ENCODE data around the gene RTN4R. TPM values are rescaled to one million over a fixed set of nuclear protein-coding genes. Genes with fewer than 3 reads are reported as not detected.

RTN4R gene
- total and polyA plus RNA-seq, 9 of the 15 experiments (the other 6 are each of a cell fraction or from before 2014, with no cell fraction given), result 0.04 to 2.8 (median 1.4) TPM; not detected in 3

DNA sequence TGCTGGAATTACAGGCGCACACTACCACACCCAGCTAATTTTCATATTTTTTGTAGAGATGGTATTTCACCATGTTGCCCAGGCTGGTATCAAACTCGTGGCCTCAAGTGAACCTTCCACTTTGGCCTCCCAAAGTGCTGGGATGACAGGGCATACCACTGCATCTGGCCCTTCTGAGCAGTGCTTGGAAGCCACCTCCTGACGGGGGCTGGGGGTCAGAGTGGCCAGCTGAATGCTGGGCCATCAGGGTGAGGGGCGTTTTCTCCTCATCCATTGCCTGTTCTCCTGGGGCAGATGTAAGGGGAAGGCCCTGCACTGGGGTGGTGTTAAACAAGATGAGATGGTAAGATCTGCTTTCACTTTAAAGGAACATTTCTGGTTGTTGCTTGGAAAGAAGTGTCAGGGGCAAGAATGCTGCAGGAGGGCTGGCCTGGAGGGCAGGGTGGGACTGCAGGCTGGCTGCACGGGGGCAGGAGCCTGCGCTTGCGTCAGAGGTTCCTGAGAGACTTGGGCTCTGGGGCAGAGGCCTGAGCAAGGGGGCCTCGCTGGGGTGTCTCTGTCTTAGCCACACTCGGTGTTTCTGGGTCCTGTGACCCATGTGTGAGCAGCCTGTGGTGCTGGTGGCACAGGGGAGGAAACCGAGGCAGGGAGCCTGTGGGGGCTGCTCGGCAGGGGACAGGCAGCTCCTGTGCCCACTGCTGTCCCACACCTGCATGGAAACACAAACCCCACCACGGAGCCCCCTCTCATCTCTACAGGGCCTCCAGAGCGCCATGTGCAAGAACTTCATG lies 34.5 kb upstream of the RTN4R start (continued):
- TF ChIP-seq, protein P1, sequence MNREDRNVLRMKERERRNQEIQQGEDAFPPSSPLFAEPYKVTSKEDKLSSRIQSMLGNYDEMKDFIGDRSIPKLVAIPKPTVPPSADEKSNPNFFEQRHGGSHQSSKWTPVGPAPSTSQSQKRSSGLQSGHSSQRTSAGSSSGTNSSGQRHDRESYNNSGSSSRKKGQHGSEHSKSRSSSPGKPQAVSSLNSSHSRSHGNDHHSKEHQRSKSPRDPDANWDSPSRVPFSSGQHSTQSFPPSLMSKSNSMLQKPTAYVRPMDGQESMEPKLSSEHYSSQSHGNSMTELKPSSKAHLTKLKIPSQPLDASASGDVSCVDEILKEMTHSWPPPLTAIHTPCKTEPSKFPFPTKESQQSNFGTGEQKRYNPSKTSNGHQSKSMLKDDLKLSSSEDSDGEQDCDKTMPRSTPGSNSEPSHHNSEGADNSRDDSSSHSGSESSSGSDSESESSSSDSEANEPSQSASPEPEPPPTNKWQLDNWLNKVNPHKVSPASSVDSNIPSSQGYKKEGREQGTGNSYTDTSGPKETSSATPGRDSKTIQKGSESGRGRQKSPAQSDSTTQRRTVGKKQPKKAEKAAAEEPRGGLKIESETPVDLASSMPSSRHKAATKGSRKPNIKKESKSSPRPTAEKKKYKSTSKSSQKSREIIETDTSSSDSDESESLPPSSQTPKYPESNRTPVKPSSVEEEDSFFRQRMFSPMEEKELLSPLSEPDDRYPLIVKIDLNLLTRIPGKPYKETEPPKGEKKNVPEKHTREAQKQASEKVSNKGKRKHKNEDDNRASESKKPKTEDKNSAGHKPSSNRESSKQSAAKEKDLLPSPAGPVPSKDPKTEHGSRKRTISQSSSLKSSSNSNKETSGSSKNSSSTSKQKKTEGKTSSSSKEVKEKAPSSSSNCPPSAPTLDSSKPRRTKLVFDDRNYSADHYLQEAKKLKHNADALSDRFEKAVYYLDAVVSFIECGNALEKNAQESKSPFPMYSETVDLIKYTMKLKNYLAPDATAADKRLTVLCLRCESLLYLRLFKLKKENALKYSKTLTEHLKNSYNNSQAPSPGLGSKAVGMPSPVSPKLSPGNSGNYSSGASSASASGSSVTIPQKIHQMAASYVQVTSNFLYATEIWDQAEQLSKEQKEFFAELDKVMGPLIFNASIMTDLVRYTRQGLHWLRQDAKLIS (CRISPR knock-in tag; IDR thresholded peaks at IDR 0.05), result no peak
- TF ChIP-seq, protein P2, sequence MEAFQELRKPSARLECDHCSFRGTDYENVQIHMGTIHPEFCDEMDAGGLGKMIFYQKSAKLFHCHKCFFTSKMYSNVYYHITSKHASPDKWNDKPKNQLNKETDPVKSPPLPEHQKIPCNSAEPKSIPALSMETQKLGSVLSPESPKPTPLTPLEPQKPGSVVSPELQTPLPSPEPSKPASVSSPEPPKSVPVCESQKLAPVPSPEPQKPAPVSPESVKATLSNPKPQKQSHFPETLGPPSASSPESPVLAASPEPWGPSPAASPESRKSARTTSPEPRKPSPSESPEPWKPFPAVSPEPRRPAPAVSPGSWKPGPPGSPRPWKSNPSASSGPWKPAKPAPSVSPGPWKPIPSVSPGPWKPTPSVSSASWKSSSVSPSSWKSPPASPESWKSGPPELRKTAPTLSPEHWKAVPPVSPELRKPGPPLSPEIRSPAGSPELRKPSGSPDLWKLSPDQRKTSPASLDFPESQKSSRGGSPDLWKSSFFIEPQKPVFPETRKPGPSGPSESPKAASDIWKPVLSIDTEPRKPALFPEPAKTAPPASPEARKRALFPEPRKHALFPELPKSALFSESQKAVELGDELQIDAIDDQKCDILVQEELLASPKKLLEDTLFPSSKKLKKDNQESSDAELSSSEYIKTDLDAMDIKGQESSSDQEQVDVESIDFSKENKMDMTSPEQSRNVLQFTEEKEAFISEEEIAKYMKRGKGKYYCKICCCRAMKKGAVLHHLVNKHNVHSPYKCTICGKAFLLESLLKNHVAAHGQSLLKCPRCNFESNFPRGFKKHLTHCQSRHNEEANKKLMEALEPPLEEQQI (IDR thresholded peaks at IDR 0.05), result no peak
- no peak for TF ChIP-seq ZNF431 (CRISPR knock-in tag; IDR thresholded peaks at IDR 0.05)
- TF ChIP-seq HNRNPLL (IDR thresholded peaks at IDR 0.05; ENCODE audit: low read depth, low read length, poor library complexity, severe bottlenecking), result no peak
- no peak for TF ChIP-seq ZBTB33 (CRISPR knock-in tag; IDR thresholded peaks at IDR 0.05)
- 0 out of 2 replicates have a peak, but pooled peaks have one; percentile 29 for TF ChIP-seq ZNF311 (CRISPR knock-in tag; IDR thresholded peaks at IDR 0.05)
- TF ChIP-seq YY1 (IDR thresholded peaks at IDR 0.05; ENCODE audit: borderline replicate concordance in 1 of 3, control insufficient read depth in 1 of 3, extremely low read depth in 1 of 3, insufficient read depth in 3 of 3, insufficient read length in 1 of 3, insufficient replicate concordance in 2 of 3, low read depth in 1 of 3, low read length in 2 of 3), result no peak
- no peak for TF ChIP-seq ZNF324 (CRISPR knock-in tag; IDR thresholded peaks at IDR 0.05)
- TF ChIP-seq KDM2B (CRISPR knock-in tag; IDR thresholded peaks at IDR 0.05), result no peak
- TF ChIP-seq, protein P3, sequence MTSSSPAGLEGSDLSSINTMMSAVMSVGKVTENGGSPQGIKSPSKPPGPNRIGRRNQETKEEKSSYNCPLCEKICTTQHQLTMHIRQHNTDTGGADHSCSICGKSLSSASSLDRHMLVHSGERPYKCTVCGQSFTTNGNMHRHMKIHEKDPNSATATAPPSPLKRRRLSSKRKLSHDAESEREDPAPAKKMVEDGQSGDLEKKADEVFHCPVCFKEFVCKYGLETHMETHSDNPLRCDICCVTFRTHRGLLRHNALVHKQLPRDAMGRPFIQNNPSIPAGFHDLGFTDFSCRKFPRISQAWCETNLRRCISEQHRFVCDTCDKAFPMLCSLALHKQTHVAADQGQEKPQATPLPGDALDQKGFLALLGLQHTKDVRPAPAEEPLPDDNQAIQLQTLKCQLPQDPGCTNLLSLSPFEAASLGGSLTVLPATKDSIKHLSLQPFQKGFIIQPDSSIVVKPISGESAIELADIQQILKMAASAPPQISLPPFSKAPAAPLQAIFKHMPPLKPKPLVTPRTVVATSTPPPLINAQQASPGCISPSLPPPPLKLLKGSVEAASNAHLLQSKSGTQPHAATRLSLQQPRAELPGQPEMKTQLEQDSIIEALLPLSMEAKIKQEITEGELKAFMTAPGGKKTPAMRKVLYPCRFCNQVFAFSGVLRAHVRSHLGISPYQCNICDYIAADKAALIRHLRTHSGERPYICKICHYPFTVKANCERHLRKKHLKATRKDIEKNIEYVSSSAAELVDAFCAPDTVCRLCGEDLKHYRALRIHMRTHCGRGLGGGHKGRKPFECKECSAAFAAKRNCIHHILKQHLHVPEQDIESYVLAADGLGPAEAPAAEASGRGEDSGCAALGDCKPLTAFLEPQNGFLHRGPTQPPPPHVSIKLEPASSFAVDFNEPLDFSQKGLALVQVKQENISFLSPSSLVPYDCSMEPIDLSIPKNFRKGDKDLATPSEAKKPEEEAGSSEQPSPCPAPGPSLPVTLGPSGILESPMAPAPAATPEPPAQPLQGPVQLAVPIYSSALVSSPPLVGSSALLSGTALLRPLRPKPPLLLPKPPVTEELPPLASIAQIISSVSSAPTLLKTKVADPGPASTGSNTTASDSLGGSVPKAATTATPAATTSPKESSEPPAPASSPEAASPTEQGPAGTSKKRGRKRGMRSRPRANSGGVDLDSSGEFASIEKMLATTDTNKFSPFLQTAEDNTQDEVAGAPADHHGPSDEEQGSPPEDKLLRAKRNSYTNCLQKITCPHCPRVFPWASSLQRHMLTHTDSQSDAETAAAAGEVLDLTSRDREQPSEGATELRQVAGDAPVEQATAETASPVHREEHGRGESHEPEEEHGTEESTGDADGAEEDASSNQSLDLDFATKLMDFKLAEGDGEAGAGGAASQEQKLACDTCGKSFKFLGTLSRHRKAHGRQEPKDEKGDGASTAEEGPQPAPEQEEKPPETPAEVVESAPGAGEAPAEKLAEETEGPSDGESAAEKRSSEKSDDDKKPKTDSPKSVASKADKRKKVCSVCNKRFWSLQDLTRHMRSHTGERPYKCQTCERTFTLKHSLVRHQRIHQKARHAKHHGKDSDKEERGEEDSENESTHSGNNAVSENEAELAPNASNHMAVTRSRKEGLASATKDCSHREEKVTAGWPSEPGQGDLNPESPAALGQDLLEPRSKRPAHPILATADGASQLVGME (CRISPR knock-in tag; IDR thresholded peaks at IDR 0.05), result no peak
- TF ChIP-seq ZKSCAN8 (CRISPR knock-in tag; IDR thresholded peaks at IDR 0.05), result no peak

All from K562 (cell line).